HG02870 (cell line): ENCODE data around the gene NCBP2.

Source experiments
- ATAC-seq: cut with Tn5 transposase; IDR thresholded peaks from one replicate; pipeline ENCODE4 v1.9.1; 2021; ENCODE audit warnings: mild to moderate bottlenecking, moderate library complexity; ENCODE audit not compliant: unreplicated experiment

Gene NCBP2

GRCh38 chr3:196941729-196942225 lies 551 bp downstream of the NCBP2 start:
- peak; percentile 23 for ATAC-seq

- ATAC-seq: no peak
Measured at GRCh38 chr3:196938576-196938975, 3.8 kb downstream of the NCBP2 start.

GRCh38 chr3:196938124-196938523 lies 4.2 kb downstream of the NCBP2 start:
- ATAC-seq: no peak

- no peak for ATAC-seq
Measured at GRCh38 chr3:196936288-196936687, 6.0 kb downstream of the NCBP2 start.

GRCh38 chr3:196932600-196932999 lies 9.7 kb downstream of the NCBP2 start:
- ATAC-seq: no peak

GRCh38 chr3:196931828-196932587 lies 10.3 kb downstream of the NCBP2 start:
- ATAC-seq: no peak

GRCh38 chr3:196931157-196931556 lies 11.2 kb downstream of the NCBP2 start:
- ATAC-seq: no peak

- ATAC-seq: no peak
Measured at GRCh38 chr3:196927571-196928453, 14.5 kb downstream of the NCBP2 start.

GRCh38 chr3:196920733-196921132 lies 21.6 kb downstream of the NCBP2 start:
- no peak for ATAC-seq

- ATAC-seq: no peak
Measured at GRCh38 chr3:196918968-196919367, 23.4 kb downstream of the NCBP2 start.

- ATAC-seq: no peak
Measured at GRCh38 chr3:196916995-196917394, 25.3 kb downstream of the NCBP2 start.

- no peak for ATAC-seq
Measured at GRCh38 chr3:196916221-196916620, 26.1 kb downstream of the NCBP2 start.

- ATAC-seq: no peak
Measured at GRCh38 chr3:196915375-196915774, 27.0 kb downstream of the NCBP2 start.

- no peak for ATAC-seq
Measured at GRCh38 chr3:196914866-196915265, 27.5 kb downstream of the NCBP2 start.

GRCh38 chr3:196903740-196904139 lies 38.6 kb downstream of the NCBP2 start:
- ATAC-seq: no peak

GRCh38 chr3:196902296-196902695 lies 40.0 kb downstream of the NCBP2 start:
- ATAC-seq: no peak

- ATAC-seq: no peak
Measured at GRCh38 chr3:196901768-196902167, 40.6 kb downstream of the NCBP2 start.

- no peak for ATAC-seq
Measured at GRCh38 chr3:196896229-196896628, 46.1 kb downstream of the NCBP2 start.

GRCh38 chr3:196894557-196895295 lies 47.6 kb downstream of the NCBP2 start:
- no peak for ATAC-seq

GRCh38 chr3:196889844-196890708 lies 52.3 kb downstream of the NCBP2 start:
- ATAC-seq: no peak
